CD4-positive, alpha-beta T cell treated with Interleukin-15 for 4 hours (primary cell): Measurements from ENCODE around the gene ZNF385C.
A peak's percentile ranks its signal among the peaks of the same experiment; 100 is the strongest.
"Not testable (repeated sequence)": the region's sequence is repeated elsewhere in the genome, so short reads cannot be mapped to it uniquely, and the experiment has no call there.

Experiments used
- DNase-seq: peaks from one replicate; pipeline ENCODE4 v3.0.0-alpha.2; 2020; ENCODE audit warnings: low spot score

ZNF385C gene

GRCh38 chr17:42097691-42098631 is at the start of gene ZNF385C:
ZNF385C (minus strand) TSS chr17:42098473; CDS start chr17:42063056, 35,417 bp downstream.
- DNase-seq, result peak; percentile 23

GRCh38 chr17:42146911-42147607 is 48.8 kb upstream of the ZNF385C start:
- no peak for DNase-seq

- DNase-seq, result not testable (repeated sequence)
Measured at GRCh38 chr17:42143138-42143537, 44.9 kb upstream of the ZNF385C start.

GRCh38 chr17:42142371-42142896 is 44.2 kb upstream of the ZNF385C start:
- no peak for DNase-seq

GRCh38 chr17:42141382-42141781 is 43.1 kb upstream of the ZNF385C start:
- no peak for DNase-seq

- DNase-seq, result not testable (repeated sequence)
Measured at GRCh38 chr17:42140690-42141089, 42.4 kb upstream of the ZNF385C start.

- no peak for DNase-seq
Measured at GRCh38 chr17:42138749-42139492, 40.6 kb upstream of the ZNF385C start.

- no peak for DNase-seq
Measured at GRCh38 chr17:42136654-42137051, 38.4 kb upstream of the ZNF385C start.

GRCh38 chr17:42135664-42136653 is 37.7 kb upstream of the ZNF385C start:
- peak; percentile 11 for DNase-seq

- no peak for DNase-seq
Measured at GRCh38 chr17:42135151-42135550, 36.9 kb upstream of the ZNF385C start.

GRCh38 chr17:42133461-42134041 is 35.3 kb upstream of the ZNF385C start:
- DNase-seq, result peak; percentile 45

GRCh38 chr17:42132941-42133340 is 34.7 kb upstream of the ZNF385C start:
- peak; percentile 13 for DNase-seq

- no peak for DNase-seq
Measured at GRCh38 chr17:42131981-42132432, 33.7 kb upstream of the ZNF385C start.

- DNase-seq, result no peak
Measured at GRCh38 chr17:42131232-42131631, 33.0 kb upstream of the ZNF385C start.

- no peak for DNase-seq
Measured at GRCh38 chr17:42130310-42130936, 32.1 kb upstream of the ZNF385C start.

GRCh38 chr17:42129109-42129837 is 31.0 kb upstream of the ZNF385C start:
- no peak for DNase-seq

GRCh38 chr17:42127414-42127813 is 29.1 kb upstream of the ZNF385C start:
- no peak for DNase-seq

GRCh38 chr17:42126836-42127235 is 28.6 kb upstream of the ZNF385C start:
- no peak for DNase-seq

GRCh38 chr17:42125565-42125964 is 27.3 kb upstream of the ZNF385C start:
- no peak for DNase-seq
